RWPE1 (cell line): Measurements from ENCODE around the gene GAS7.
"Not testable (repeated sequence)": the region's sequence is repeated elsewhere in the genome, so short reads cannot be mapped to it uniquely, and the experiment has no call there.

Experiments
- CTCF ChIA-PET: fragments of 350-600 bp; sonication (Branson Sonifier 250); formaldehyde crosslinking; extraction: SDS; loops from one replicate; lab custom pipeline; 2021; lab: Yijun Ruan, JAX
- POLR2A ChIA-PET: fragments of 400-600 bp; formaldehyde crosslinking; extraction: SDS; loops from one replicate; lab custom pipeline; 2020; ENCODE audit warnings: antibody characterized with exemption; ENCODE audit not compliant: low non-redundant PET; lab: Yijun Ruan, JAX
- DNase-seq: peaks from one replicate; pipeline ENCODE4 v3.0.0; 2012; ENCODE audit warnings: low spot score
- H3K27ac ChIP-seq: fragments of 450-650 bp; 2 replicates; pipeline ENCODE4 v1.5.1; 2017
- TF ChIP-seq, protein P1 (sequence below): fragments of 450-650 bp; conservative IDR thresholded peaks from 2 replicates; pipeline ENCODE4 v1.5.1; 2017; ENCODE audit warnings: low read depth, mild to moderate bottlenecking

The GAS7 gene

DNA sequence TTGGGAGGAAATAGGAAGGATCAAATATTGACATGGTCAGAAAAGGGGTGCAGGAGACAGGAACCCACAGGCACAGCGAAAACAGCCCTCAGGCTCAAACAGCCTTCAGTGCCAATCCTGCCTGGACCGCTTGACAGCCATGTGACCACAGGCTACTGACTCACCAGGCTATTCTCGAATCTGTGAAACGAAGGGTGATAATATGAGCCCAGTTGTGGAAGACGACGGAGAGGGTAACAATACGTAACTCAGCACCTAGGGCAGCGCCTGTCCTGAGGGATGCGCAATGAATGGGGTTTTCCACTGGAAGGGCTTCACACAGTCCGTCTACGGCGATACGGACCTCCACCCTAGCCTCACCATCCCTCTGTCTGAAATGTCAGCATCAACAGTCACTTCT, 176.0 kb downstream of the GAS7 start:
- no peak overlapping the region for H3K27ac ChIP-seq
- TF ChIP-seq, protein P1, sequence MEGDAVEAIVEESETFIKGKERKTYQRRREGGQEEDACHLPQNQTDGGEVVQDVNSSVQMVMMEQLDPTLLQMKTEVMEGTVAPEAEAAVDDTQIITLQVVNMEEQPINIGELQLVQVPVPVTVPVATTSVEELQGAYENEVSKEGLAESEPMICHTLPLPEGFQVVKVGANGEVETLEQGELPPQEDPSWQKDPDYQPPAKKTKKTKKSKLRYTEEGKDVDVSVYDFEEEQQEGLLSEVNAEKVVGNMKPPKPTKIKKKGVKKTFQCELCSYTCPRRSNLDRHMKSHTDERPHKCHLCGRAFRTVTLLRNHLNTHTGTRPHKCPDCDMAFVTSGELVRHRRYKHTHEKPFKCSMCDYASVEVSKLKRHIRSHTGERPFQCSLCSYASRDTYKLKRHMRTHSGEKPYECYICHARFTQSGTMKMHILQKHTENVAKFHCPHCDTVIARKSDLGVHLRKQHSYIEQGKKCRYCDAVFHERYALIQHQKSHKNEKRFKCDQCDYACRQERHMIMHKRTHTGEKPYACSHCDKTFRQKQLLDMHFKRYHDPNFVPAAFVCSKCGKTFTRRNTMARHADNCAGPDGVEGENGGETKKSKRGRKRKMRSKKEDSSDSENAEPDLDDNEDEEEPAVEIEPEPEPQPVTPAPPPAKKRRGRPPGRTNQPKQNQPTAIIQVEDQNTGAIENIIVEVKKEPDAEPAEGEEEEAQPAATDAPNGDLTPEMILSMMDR, result no peak
- no peak for DNase-seq
- ChIA-PET CTCF (no interaction called here), POLR2A (no interaction called here)

DNA sequence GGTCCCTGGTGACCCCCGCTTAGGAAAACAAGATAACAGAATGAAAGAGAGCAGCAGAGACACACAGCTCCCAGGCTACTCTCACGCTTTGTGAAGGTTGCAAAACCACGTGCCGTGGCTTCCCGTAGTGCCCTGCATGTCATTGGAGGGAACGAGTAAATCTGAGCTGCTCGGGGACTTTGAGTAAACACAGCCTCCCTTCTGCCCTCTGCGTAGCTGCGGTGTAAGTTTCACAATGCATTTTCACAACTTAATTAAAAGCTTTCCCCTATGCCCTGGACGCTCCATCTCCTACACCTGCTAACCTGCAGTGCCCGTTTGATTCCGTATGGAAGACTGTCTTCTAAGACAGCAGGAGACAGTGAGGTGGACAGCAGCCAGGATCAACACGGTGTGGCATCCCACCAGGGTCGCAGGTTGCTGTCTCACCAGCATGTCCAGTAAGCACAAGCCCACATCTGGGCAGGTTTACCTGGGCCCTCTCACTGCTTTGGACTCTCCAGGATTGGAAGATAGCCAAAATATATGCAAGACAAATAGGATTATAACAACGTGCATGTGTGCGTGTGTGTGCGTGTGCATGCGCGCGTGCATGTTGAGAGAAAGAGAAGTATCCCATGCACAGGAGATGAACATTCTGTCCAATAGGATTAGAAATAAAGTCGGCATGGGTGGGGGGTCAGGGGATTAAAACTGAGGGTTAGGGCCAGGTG, 177.0 kb downstream of the GAS7 start:
- TF ChIP-seq, protein P1, result no peak
- CTCF ChIA-PET, result no interaction called here
- POLR2A ChIA-PET, result no interaction called here
- no peak for DNase-seq
- H3K27ac ChIP-seq, result no peak overlapping the region

DNA sequence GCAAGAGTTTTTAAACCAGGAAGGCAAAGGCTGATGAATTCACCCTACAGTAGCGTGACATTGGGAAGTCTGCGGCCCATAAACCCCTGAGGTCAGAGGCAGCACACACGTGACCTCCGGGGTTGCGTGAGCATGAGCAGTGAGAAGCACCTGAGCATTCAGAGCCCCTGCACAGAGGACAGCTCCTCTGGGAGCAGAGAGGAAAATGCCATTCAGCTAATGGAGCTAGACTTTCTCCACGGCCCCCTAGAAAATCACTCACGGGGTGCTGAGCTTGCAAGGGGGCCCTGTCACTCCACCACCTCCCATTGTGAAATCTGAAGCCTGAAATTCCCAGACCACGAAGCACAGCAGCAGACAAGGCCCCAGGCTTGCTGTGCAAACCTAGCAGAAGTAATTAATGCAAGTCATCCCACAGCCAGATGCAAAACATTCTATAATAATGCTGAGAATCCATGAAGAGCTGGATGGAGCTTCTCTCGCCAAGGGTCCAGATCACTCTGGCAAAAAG, 178.4 kb downstream of the GAS7 start:
- no peak overlapping the region for H3K27ac ChIP-seq
- ChIA-PET CTCF (no interaction called here), POLR2A (interaction anchor here (0.8 kb wide), 1 partner anchor 565 kb away, joined by 4 read pairs; no protein-coding TSS in a partner anchor)
- DNase-seq, result no peak
- TF ChIP-seq, protein P1, result no peak

DNA sequence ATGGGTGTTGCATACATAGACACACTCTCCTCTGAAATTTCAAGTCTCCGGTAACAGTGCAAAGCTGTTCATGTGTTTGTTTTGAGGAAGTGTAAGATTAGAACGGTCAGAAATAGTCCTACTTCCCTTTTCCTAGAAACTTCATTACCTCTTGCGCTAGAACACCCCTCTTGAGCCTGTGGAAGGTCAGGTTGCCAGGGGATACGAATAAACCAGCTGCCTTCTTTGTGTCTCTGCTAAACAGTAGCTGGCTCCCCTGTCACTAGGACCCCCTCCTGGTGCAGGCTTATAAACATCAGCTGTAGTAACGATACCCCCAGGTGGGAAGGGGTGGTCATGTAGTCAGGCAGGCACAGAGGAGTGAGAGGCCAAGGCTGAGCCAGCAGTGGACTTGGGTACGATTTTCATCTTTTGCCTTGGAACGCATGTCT, 179.9 kb downstream of the GAS7 start:
- ChIA-PET CTCF (no interaction called here), POLR2A (no interaction called here)
- TF ChIP-seq, protein P1, result no peak
- DNase-seq, result no peak
- no peak overlapping the region for H3K27ac ChIP-seq

DNA sequence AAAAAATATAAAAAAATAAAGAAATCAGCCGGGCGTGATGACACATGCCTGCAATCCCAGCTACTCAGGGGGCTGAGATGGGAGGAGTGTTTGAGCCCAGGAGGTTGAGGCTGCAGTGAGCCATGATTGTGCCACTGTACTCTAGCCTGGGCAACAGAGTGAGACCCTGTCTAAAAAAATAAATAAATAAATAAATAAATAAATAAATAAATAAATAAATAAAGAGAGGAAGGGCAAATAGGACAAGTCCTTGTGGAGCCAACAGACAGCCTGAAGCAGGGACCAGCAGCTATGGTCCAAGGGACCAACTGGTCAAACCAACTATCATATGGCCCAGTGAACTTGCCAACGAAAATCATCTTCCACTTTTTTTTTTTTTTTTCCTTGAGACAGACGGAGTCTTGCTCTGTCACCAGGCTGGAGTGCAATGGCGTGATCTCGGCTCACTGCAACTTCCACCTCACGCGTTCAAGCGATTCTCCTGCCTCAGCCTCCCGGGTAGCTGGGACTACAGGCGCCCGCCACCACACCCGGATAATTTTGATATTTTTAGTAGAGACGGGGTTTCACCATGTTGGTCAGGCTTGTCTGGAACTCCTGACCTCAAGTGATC, 181.3 kb downstream of the GAS7 start:
- CTCF ChIA-PET, DNase-seq, POLR2A ChIA-PET, H3K27ac ChIP-seq: not testable (repeated sequence)

GRCh38 chr17:10013365-10014112, 184.9 kb downstream of the GAS7 start:
- ChIA-PET POLR2A (no interaction called here), CTCF (interaction anchor here (0.6 kb wide), 1 partner anchor 31 kb away, joined by 3 read pairs; no protein-coding TSS in a partner anchor)
- no peak overlapping the region for H3K27ac ChIP-seq
- TF ChIP-seq, protein P1, result no peak
- no peak for DNase-seq
